H9 (cell line): ENCODE data around the gene SEMA3G. TPM values are rescaled to one million over a fixed set of nuclear protein-coding genes. Genes with fewer than 3 reads are reported as not detected.

Experiments used
- DNase-seq: peaks from one replicate; pipeline ENCODE4 v3.0.0-alpha.2; 2017
- H2AFZ ChIP-seq: one replicate; pipeline ENCODE4 v1.6.1; 2013; ENCODE audit warnings: mild to moderate bottlenecking, low read length, control low read depth, moderate library complexity
- H2AK5ac ChIP-seq: 2 replicates; pipeline ENCODE4 v1.6.1; 2013; ENCODE audit warnings: low read length, control low read depth, mixed read lengths; ENCODE audit not compliant: insufficient read length
- H2BK120ac ChIP-seq: one replicate; pipeline ENCODE4 v1.6.1; 2013; ENCODE audit warnings: low read depth, mild to moderate bottlenecking, low read length, control low read depth, inconsistent platforms; ENCODE audit not compliant: poor library complexity, severe bottlenecking
- H2BK12ac ChIP-seq: 2 replicates; pipeline ENCODE4 v1.6.1; 2013; ENCODE audit warnings: low read length, control low read depth, mixed read lengths, low read depth; ENCODE audit not compliant: insufficient read length
- H2BK15ac ChIP-seq: 2 replicates; pipeline ENCODE4 v1.6.1; 2013; ENCODE audit warnings: low read depth, low read length, control low read depth
- H2BK20ac ChIP-seq: one replicate; pipeline ENCODE4 v1.6.1; 2013; ENCODE audit warnings: low read depth, mild to moderate bottlenecking, low read length, control low read depth, inconsistent platforms; ENCODE audit not compliant: poor library complexity, severe bottlenecking
- H2BK5ac ChIP-seq: 2 replicates; pipeline ENCODE4 v1.6.1; 2013; ENCODE audit warnings: low read length, control low read depth, mixed read lengths; ENCODE audit not compliant: insufficient read length
- H3K14ac ChIP-seq: 2 replicates; pipeline ENCODE4 v1.6.1; 2013; ENCODE audit warnings: low read length, control low read depth; ENCODE audit not compliant: insufficient read depth
- H3K18ac ChIP-seq: 2 replicates; pipeline ENCODE4 v1.6.1; 2013; ENCODE audit warnings: low read depth, mild to moderate bottlenecking, mixed read lengths, low read length, control low read depth; ENCODE audit not compliant: insufficient read length
- H3K23ac ChIP-seq: 2 replicates; pipeline ENCODE4 v1.6.1; 2013; ENCODE audit warnings: low read length, control low read depth, mixed read lengths, low read depth; ENCODE audit not compliant: insufficient read length
- H3K23me2 ChIP-seq: 2 replicates; pipeline ENCODE4 v1.6.1; 2013; ENCODE audit warnings: low read depth, mild to moderate bottlenecking, mixed read lengths, low read length, control low read depth; ENCODE audit not compliant: insufficient read length, poor library complexity, severe bottlenecking
- H3K27ac ChIP-seq: 2 replicates; pipeline ENCODE4 v1.5.1; 2013; ENCODE audit warnings: low read length, control low read depth, mixed read lengths, low read depth; ENCODE audit not compliant: insufficient read length
- H3K27me3 ChIP-seq: 2 replicates; pipeline ENCODE4 v1.6.1; 2013; ENCODE audit warnings: low read length, control low read depth, inconsistent platforms; ENCODE audit not compliant: insufficient read depth
- H3K4ac ChIP-seq: 2 replicates; pipeline ENCODE4 v1.6.1; 2013; ENCODE audit warnings: low read depth, mild to moderate bottlenecking, control low read depth, inconsistent platforms, low read length, moderate library complexity
- H3K4me1 ChIP-seq: 2 replicates; pipeline ENCODE4 v1.6.1; 2013; ENCODE audit warnings: low read length, control low read depth, inconsistent platforms; ENCODE audit not compliant: insufficient read depth
- H3K4me2 ChIP-seq: 2 replicates; pipeline ENCODE4 v1.6.1; 2013; ENCODE audit warnings: low read length, control low read depth, mixed read lengths; ENCODE audit not compliant: insufficient read length, insufficient read depth
- H3K56ac ChIP-seq: 2 replicates; pipeline ENCODE4 v1.6.1; 2013; ENCODE audit warnings: low read depth, mild to moderate bottlenecking, mixed read lengths, low read length, control low read depth; ENCODE audit not compliant: insufficient read length
- H3K79me1 ChIP-seq: 2 replicates; pipeline ENCODE4 v1.6.1; 2013; ENCODE audit warnings: low read depth, mild to moderate bottlenecking, moderate library complexity, low read length, control low read depth, inconsistent platforms; ENCODE audit not compliant: insufficient read depth, poor library complexity, severe bottlenecking
- H3K79me2 ChIP-seq: 2 replicates; pipeline ENCODE4 v1.6.1; 2013; ENCODE audit warnings: low read length, control low read depth, inconsistent platforms; ENCODE audit not compliant: insufficient read depth
- H3K9ac ChIP-seq: 2 replicates; pipeline ENCODE4 v1.6.1; 2013; ENCODE audit warnings: low read length, control low read depth, mixed read lengths; ENCODE audit not compliant: insufficient read length; ENCODE audit errors: extremely low read depth
- H3K9me3 ChIP-seq: one replicate; pipeline ENCODE4 v1.6.1; 2013; ENCODE audit warnings: low read depth, low read length, inconsistent platforms; ENCODE audit not compliant: control insufficient read depth
- H3T11ph ChIP-seq: one replicate; pipeline ENCODE4 v1.6.1; 2013; ENCODE audit warnings: mild to moderate bottlenecking, low read length, control low read depth, inconsistent platforms
- H4K20me1 ChIP-seq: one replicate; pipeline ENCODE4 v1.6.1; 2013; ENCODE audit not compliant: control insufficient read depth, insufficient read length, insufficient read depth
- H4K5ac ChIP-seq: 2 replicates; pipeline ENCODE4 v1.6.1; 2013; ENCODE audit warnings: low read depth, mild to moderate bottlenecking, mixed read lengths, low read length, control low read depth; ENCODE audit not compliant: insufficient read length
- H4K8ac ChIP-seq: replicated peaks from 2 replicates; pipeline ENCODE4 v1.6.1; 2013; ENCODE audit warnings: low read length, control low read depth, mixed read lengths, low read depth; ENCODE audit not compliant: insufficient read length
- H4K91ac ChIP-seq: 2 replicates; pipeline ENCODE4 v1.6.1; 2013; ENCODE audit warnings: low read depth, mild to moderate bottlenecking, moderate library complexity, mixed read lengths, low read length, control low read depth; ENCODE audit not compliant: insufficient read length
- H3K27ac Mint-ChIP-seq, 3 experiments: 2 replicates in 2 of 3; 3 replicates in 1 of 3; pipeline ENCODE4 v1.8.0; 2020 to 2021; ENCODE audit warnings: mixed read lengths in 3 of 3, mild to moderate bottlenecking in 1 of 3, moderate library complexity in 1 of 3
- H3K27me3 Mint-ChIP-seq: 2 replicates; pipeline ENCODE4 v1.8.0; 2021; ENCODE audit warnings: low read depth, mild to moderate bottlenecking, moderate library complexity, mixed read lengths
- H3K36me3 Mint-ChIP-seq, 3 experiments: 2 replicates in 2 of 3; 3 replicates in 1 of 3; pipeline ENCODE4 v1.8.0; 2020 to 2021; ENCODE audit warnings: low read depth in 3 of 3, mixed read lengths in 3 of 3; ENCODE audit not compliant: insufficient read depth in 1 of 3
- H3K4me1 Mint-ChIP-seq, 2 experiments: 2 replicates each; pipeline ENCODE4 v1.8.0; 2020; ENCODE audit warnings: mixed read lengths in 2 of 2
- H3K4me3 Mint-ChIP-seq, 2 experiments: 2 replicates in 1 of 2; 3 replicates in 1 of 2; pipeline ENCODE4 v1.8.0; 2020 to 2021; ENCODE audit warnings: mild to moderate bottlenecking in 2 of 2, mixed read lengths in 2 of 2, moderate library complexity in 1 of 2
- H3K9me3 Mint-ChIP-seq, 2 experiments: 2 replicates in 1 of 2; 3 replicates in 1 of 2; pipeline ENCODE4 v1.8.0; 2020; ENCODE audit warnings: mild to moderate bottlenecking in 2 of 2, mixed read lengths in 2 of 2, moderate library complexity in 1 of 2
- WGBS: extraction: QIAGEN DNeasy Blood & Tissue Kit; methylation state at CpG from one replicate; pipeline ENCODE4 v1.1.7; 2013; ENCODE audit warnings: missing lambda C conversion rate, low lambda C conversion rate, mixed read lengths; ENCODE audit not compliant: insufficient read length; ENCODE audit errors: extremely low coverage; 5-methylcytosine and 5-hydroxymethylcytosine counted together
- total RNA-seq: library from RNA; stranded (reverse); gene quantifications from 2 replicates; pipeline ENCODE4 v1.2.1, GENCODE V29; 2021
- TF ChIP-seq, protein P1 (sequence below): fragments of 200-600 bp; sonication (generic); conservative IDR thresholded peaks from 3 replicates; pipeline ENCODE4 v1.8.0; 2021; ENCODE audit warnings: antibody characterized with exemption, mild to moderate bottlenecking

SEMA3G gene
- total RNA-seq, 1 experiment from 2014 or later, result 2.4 TPM

DNA sequence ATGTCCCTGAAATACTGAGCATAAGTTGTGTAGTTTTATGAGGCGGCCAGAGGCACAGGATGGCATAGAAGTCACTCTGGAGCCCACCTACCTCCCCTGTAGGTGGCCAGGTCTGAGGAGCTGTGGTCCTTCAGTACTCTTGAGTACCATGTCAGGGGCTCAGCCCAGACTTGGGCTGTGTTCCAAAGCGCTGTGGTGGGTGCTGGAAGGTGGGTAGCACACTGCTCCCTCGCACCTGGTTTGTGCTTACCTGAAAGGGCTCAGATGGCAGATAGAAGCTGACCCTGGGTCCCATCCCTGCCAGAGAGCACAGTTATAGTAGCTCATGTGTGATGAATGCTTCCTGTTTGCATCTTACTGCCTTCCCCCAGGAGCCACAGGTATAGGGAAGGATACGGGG is 26.0 kb upstream of the SEMA3G start:
- peaks cover under 1% of the 10 kb centered on the region for H3K79me1 ChIP-seq
- H2AFZ ChIP-seq, result no peak overlapping the region
- no peak overlapping the region for H3K56ac ChIP-seq
- Mint-ChIP-seq H3K4me1 (peaks cover 0 to 6% of the 10 kb centered on the region in 2 experiments; a peak in 2 of 4 replicates), H3K36me3 (peaks cover 30 to 62% (median 55%) of the 10 kb centered on the region in 3 experiments), H3K9me3 (no peaks in the 10 kb centered on the region), H3K4me3 (no peak overlapping the region), H3K27ac (peak overlapping the region in 1 of 3 experiments; percentile 65; a peak in 2 of 7 replicates), H3K27me3 (no peaks in the 10 kb centered on the region)
- H4K8ac ChIP-seq, result no peak overlapping the region
- no peaks in the 10 kb centered on the region for H3K23me2 ChIP-seq
- WGBS, result no CpG with 5 or more reads among the region's 4 CpGs
- H3K9ac ChIP-seq, result no peak overlapping the region
- H2BK15ac ChIP-seq, result no peak overlapping the region
- no peak overlapping the region for H4K91ac ChIP-seq
- no peak overlapping the region for H3K4me2 ChIP-seq
- no peaks in the 10 kb centered on the region for H4K20me1 ChIP-seq
- peak; percentile 21 for DNase-seq
- H3K27ac ChIP-seq, result no peak overlapping the region
- TF ChIP-seq, protein P1, sequence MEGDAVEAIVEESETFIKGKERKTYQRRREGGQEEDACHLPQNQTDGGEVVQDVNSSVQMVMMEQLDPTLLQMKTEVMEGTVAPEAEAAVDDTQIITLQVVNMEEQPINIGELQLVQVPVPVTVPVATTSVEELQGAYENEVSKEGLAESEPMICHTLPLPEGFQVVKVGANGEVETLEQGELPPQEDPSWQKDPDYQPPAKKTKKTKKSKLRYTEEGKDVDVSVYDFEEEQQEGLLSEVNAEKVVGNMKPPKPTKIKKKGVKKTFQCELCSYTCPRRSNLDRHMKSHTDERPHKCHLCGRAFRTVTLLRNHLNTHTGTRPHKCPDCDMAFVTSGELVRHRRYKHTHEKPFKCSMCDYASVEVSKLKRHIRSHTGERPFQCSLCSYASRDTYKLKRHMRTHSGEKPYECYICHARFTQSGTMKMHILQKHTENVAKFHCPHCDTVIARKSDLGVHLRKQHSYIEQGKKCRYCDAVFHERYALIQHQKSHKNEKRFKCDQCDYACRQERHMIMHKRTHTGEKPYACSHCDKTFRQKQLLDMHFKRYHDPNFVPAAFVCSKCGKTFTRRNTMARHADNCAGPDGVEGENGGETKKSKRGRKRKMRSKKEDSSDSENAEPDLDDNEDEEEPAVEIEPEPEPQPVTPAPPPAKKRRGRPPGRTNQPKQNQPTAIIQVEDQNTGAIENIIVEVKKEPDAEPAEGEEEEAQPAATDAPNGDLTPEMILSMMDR, result no peak
- no peak overlapping the region for H3K23ac ChIP-seq
- H3K79me2 ChIP-seq, result no peaks in the 10 kb centered on the region
- no peak overlapping the region; the same call in 1 of the 2 replicates for H3K14ac ChIP-seq
- H3K9me3 ChIP-seq, result no peaks in the 10 kb centered on the region
- no peak overlapping the region for H2BK5ac ChIP-seq
- no peak overlapping the region for H3T11ph ChIP-seq
- H3K4ac ChIP-seq, result no peak overlapping the region
- H2BK20ac ChIP-seq, result no peak overlapping the region
- H2BK120ac ChIP-seq, result no peak overlapping the region
- no peak overlapping the region for H3K18ac ChIP-seq
- no peaks in the 10 kb centered on the region for H3K27me3 ChIP-seq
- H4K5ac ChIP-seq, result no peak overlapping the region
- no peaks in the 10 kb centered on the region for H3K4me1 ChIP-seq
- no peak overlapping the region for H2BK12ac ChIP-seq
- no peak overlapping the region for H2AK5ac ChIP-seq
